ENCODE data around the gene CHPF. TPM values are rescaled to one million over a fixed set of nuclear protein-coding genes. Genes with fewer than 3 reads are reported as not detected.

Gene CHPF
- total and polyA plus RNA-seq, 2 experiments from 2014 or later = 180 to 315 TPM

DNA sequence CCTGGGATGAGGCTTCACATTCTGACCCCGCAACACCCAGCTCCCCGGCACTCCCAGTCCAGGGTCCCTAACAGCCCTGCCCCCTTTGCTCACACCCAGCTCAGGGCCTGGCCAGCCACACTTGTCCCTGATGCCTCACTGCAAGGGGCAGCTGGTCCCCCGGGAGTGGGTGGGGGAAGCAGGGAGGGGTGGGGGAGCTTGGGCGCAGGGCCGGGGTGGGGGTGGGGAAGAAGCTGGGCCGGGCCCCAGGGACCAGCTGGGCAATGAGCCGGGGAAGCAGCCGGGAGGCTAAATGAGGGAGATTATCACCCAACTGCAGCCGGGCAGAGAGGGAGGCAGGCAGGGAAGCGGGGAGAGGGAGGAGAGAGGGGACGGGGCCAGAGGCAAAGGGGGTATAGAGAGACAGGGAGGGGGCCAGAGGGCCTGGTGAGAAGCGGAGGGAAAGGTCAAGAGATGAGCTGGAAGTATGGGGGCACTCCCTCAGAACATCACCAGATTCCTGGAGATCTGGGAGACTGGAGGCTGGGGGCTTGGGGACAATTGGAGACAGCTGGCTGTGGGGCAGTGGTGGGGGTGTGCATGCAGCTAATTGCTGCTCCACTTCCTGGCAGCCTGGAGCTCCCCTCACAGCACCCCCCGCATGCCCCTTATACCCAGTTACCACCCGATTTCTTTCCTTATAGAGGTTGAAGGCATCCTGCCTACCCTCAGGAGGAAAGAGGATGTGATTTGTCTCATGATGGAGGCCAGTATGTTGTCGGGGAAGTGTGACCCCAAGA is 31.9 kb downstream of the CHPF start:
- Histone ChIP-seq H3K4me1 (ENCODE audit: insufficient read depth) (peaks cover 33% of the 10 kb centered on the region), H3K4me3 (no peak overlapping the region), H3K27ac (no peak overlapping the region), H3K36me3 (replicated peaks; ENCODE audit: insufficient read depth, low read depth) (no peaks in the 10 kb centered on the region), H4K20me1 (ENCODE audit: insufficient read depth, poor library complexity, severe bottlenecking) (no peaks in the 10 kb centered on the region), H3K9me3 (ENCODE audit: low read depth) (no peaks in the 10 kb centered on the region), H3K79me2 (no peaks in the 10 kb centered on the region), H3K27me3 (peaks cover 49% of the 10 kb centered on the region), H2AFZ (no peak overlapping the region), H3K4me2 (no peak overlapping the region), H3K9me2 (replicated peaks; ENCODE audit: insufficient read depth) (no peaks in the 10 kb centered on the region)
- WGBS (ENCODE audit: low lambda C conversion rate, missing lambda C conversion rate) = 52% methylated on average over 9 of the region's 15 CpGs
- TF ChIP-seq EZH2 (IDR thresholded peaks at IDR 0.05; ENCODE audit: borderline replicate concordance) (no peak), EZH2phosphoT487 (IDR thresholded peaks at IDR 0.05; ENCODE audit: low read depth, severe bottlenecking, unreplicated experiment) (no peak)
- TF ChIP-seq, protein P1, sequence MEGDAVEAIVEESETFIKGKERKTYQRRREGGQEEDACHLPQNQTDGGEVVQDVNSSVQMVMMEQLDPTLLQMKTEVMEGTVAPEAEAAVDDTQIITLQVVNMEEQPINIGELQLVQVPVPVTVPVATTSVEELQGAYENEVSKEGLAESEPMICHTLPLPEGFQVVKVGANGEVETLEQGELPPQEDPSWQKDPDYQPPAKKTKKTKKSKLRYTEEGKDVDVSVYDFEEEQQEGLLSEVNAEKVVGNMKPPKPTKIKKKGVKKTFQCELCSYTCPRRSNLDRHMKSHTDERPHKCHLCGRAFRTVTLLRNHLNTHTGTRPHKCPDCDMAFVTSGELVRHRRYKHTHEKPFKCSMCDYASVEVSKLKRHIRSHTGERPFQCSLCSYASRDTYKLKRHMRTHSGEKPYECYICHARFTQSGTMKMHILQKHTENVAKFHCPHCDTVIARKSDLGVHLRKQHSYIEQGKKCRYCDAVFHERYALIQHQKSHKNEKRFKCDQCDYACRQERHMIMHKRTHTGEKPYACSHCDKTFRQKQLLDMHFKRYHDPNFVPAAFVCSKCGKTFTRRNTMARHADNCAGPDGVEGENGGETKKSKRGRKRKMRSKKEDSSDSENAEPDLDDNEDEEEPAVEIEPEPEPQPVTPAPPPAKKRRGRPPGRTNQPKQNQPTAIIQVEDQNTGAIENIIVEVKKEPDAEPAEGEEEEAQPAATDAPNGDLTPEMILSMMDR (IDR thresholded peaks at IDR 0.05; ENCODE audit: poor library complexity) = no peak
- DNase-seq (ENCODE audit: low spot score) = no peak

DNA sequence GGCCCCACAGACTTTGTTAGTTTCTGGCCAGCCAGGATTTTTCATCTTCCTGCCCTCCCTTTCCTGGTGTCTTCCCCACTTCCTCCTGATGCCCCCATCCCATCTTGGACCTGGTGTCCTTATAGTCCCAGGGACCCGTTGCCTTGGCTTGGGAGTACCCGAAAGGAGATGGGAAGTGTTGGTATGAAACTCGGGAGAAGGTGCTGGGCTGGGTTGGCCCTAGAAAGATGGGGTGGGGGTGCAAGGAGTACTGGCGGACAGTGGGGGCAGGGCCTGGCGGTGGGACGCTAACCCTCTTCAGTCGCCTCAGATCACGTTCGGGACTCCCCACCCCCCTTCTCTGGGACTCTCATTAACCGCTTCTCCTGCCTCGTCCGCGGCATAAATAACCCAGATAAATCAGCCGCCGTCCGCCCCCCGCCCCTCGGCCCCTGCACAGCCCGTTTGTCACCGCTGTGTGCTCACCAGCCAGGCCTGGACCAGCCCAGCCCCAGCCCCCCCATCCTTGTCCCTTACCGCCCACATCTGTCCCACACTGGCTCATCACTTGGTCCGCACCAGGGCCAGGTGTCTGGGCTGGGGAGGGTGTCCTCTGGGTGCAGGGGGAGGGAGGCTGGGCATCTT is 33.0 kb downstream of the CHPF start:
- H3K79me2 ChIP-seq = no peaks in the 10 kb centered on the region
- no peaks in the 10 kb centered on the region for H3K9me2 ChIP-seq (replicated peaks; ENCODE audit: insufficient read depth)
- no peak for DNase-seq (ENCODE audit: low spot score)
- H3K4me1 ChIP-seq (ENCODE audit: insufficient read depth) = peaks cover 33% of the 10 kb centered on the region
- H3K9me3 ChIP-seq (ENCODE audit: low read depth) = no peaks in the 10 kb centered on the region
- TF ChIP-seq EZH2 (IDR thresholded peaks at IDR 0.05; ENCODE audit: borderline replicate concordance) (no peak), EZH2phosphoT487 (IDR thresholded peaks at IDR 0.05; ENCODE audit: low read depth, severe bottlenecking, unreplicated experiment) (no peak)
- TF ChIP-seq, protein P1 (IDR thresholded peaks at IDR 0.05; ENCODE audit: poor library complexity) = no peak
- H3K4me2 ChIP-seq = peak overlapping the region; percentile 90
- H3K4me3 ChIP-seq = no peak overlapping the region
- H4K20me1 ChIP-seq (ENCODE audit: insufficient read depth, poor library complexity, severe bottlenecking) = no peaks in the 10 kb centered on the region
- no peak overlapping the region for H2AFZ ChIP-seq
- no peaks in the 10 kb centered on the region for H3K36me3 ChIP-seq (replicated peaks; ENCODE audit: insufficient read depth, low read depth)
- H3K27ac ChIP-seq = no peak overlapping the region
- WGBS (ENCODE audit: low lambda C conversion rate, missing lambda C conversion rate) = 41% methylated on average over 12 of the region's 22 CpGs
- H3K27me3 ChIP-seq = peaks cover 38% of the 10 kb centered on the region

DNA sequence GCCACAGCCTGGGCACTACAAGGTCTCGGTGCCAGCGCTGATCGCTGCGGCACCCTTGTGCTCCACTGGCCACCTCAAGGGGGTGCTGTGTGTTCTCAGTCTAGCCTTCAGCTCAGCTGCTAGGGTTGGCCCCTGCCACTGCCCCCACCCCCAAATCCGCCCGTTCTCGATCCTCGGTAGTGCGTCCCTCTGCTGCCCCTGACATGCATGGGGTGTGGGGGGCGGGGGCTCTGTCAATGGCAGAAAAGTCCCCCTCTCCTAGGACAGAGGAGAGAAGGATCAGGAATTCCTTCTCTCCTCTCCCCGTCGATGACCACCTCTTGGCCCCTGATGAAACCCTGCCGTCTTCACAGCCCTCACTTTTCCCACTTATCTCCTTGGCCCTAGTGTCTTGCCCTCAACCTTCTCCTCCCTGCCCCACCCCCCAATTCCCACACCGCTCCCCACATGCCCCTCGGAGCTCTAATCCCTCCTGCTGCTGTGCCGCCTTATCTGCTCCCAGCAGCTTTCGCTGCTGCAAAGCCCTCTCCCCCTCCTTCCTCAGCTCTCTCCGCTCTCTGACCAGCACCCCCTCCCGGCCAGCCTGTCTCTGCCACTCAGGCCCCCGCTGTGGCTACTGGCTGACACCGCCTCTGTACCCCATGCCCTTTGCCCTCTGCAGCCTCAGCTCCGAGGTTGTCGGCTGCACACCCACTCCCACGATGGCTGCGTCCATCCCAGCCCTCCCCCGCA is 33.7 kb downstream of the CHPF start:
- Histone ChIP-seq H3K9me3 (ENCODE audit: low read depth) (no peaks in the 10 kb centered on the region), H3K36me3 (replicated peaks; ENCODE audit: insufficient read depth, low read depth) (no peaks in the 10 kb centered on the region), H3K4me2 (peak overlapping the region; percentile 90), H2AFZ (no peak overlapping the region), H3K27ac (no peak overlapping the region), H3K4me1 (ENCODE audit: insufficient read depth) (peaks cover 33% of the 10 kb centered on the region), H4K20me1 (ENCODE audit: insufficient read depth, poor library complexity, severe bottlenecking) (no peaks in the 10 kb centered on the region), H3K9me2 (replicated peaks; ENCODE audit: insufficient read depth) (no peaks in the 10 kb centered on the region), H3K79me2 (no peaks in the 10 kb centered on the region), H3K27me3 (peaks cover 31% of the 10 kb centered on the region), H3K4me3 (peak overlapping the region; percentile 24)
- TF ChIP-seq, protein P1 (IDR thresholded peaks at IDR 0.05; ENCODE audit: poor library complexity) = peak; percentile 68
- no peak for TF ChIP-seq EZH2 (IDR thresholded peaks at IDR 0.05; ENCODE audit: borderline replicate concordance)
- TF ChIP-seq EZH2phosphoT487 (IDR thresholded peaks at IDR 0.05; ENCODE audit: low read depth, severe bottlenecking, unreplicated experiment) = no peak
- WGBS (ENCODE audit: low lambda C conversion rate, missing lambda C conversion rate) = 7% methylated on average over 21 of the region's 26 CpGs
- peak; percentile 82 for DNase-seq (ENCODE audit: low spot score)

Measured in hepatocyte (in vitro differentiated cells).